ELF-1 (cell line): ENCODE measurements around the gene TMEM169.
"Not testable (repeated sequence)": the region's sequence is repeated elsewhere in the genome, so short reads cannot be mapped to it uniquely, and the experiment has no call there.

ENCODE experiments used
- DNase-seq: peaks from one replicate; pipeline ENCODE4 v3.0.0-alpha.2; 2016; ENCODE audit warnings: low read depth, low spot score

Gene TMEM169

DNA sequence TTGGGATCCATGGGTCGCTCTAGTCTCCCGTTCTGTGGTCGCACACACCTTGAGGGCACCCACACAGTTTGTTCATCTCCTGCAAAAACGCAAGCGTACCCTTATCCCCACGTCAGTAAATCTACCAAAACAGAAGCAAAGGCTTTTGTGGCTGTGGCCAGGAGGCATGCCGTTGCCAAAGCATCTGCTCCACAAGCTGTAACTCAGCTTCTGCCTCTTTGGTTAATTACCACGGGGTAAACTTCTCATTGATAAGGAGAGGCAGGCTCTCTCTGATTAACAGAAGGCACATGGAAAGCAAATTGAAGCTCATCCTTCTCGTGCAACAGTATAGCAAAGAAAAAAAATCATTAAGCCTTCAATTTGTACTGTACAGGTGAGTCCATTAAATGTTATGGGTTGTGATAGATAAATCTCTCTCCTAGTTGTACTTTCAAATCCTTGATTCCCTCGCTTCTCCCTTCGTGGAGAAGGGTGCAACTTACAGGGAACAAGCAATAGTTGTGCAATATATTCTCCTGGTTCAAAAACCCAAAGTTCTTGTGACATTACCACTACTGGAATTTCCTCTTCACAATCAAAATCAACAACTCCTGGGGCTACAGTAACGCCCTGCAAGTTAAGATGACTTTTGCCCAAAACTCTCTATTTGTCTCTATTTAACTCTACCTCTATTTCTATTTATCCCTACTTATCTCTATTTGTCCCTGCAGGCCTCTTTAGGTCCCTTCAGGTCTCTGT is 10.4 kb upstream of the TMEM169 start:
- no peak for DNase-seq

DNA sequence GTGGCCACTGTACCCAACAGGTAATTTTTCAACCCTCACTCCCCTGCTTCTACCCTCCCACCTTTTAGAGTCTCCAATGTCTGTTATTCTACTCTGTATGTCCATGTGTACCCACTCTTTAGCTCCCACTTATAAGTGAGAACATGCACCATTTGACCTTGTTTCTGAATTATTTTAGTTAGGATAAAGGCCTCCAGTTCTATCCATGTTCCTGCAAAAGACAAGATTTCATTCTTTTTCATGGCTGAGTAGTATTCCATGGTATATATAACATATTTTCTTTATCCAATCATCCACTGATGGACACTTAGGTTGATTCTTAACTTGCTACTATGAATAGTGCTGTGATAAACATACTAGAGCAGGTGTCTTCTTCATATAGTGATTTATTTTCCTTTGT is 9.2 kb upstream of the TMEM169 start:
- no peak for DNase-seq

DNA sequence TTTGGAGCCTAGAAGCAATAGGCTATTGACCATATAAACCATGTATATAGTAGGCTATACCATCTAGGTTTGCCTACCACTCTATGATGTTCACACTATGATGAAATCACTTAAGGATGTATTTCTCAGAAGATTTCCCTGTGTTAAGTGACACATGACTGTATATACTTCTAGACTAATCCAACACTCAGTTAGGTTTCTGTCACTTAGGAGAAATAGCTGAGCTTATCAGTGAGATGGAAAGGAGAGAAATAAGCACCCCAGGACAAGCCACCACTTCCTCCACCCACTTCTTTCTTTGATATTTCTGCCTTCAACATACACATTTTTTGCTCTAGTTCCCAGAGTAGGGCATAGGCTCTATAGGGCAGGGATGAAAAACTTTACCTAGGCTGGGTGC is 7.9 kb upstream of the TMEM169 start:
- DNase-seq: no peak

DNA sequence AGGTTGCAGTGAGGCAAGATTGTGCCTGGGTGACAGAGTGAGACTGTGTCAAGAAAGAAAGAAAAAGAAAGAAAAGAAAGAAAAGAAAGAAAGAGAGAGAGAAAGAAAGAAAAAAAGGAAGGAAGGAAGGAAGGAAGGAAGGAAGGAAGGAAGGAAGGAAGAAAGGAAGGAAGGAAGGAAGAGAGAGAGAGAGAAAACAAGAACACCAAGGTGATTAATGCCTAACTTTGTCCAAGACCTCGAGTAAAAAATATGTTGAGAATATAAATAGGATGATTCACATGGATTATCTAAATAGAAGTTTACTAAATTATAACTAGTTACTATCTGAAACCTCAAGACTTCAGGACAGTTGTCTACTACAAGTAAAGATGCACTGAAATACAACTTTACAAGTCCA is 7.3 kb upstream of the TMEM169 start:
- no peak for DNase-seq

DNA sequence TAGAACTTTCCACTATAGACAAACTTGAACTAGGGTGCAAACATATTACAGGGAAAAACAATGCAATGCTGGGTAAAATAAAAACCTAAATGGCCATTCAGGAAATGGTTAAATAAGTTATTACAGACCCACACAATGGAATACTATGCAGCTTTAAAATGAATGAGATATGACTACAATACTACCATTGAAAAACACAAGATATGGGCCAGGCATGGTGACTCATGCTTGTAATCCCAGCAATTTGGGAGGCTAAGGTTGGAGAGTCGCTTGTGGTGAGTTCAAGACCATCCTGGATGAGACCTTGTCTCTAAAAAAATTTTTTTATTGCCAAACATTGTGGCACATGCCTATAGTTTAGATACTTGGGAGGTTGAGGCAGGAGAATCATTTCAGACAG is 6.9 kb upstream of the TMEM169 start:
- DNase-seq: no peak

DNA sequence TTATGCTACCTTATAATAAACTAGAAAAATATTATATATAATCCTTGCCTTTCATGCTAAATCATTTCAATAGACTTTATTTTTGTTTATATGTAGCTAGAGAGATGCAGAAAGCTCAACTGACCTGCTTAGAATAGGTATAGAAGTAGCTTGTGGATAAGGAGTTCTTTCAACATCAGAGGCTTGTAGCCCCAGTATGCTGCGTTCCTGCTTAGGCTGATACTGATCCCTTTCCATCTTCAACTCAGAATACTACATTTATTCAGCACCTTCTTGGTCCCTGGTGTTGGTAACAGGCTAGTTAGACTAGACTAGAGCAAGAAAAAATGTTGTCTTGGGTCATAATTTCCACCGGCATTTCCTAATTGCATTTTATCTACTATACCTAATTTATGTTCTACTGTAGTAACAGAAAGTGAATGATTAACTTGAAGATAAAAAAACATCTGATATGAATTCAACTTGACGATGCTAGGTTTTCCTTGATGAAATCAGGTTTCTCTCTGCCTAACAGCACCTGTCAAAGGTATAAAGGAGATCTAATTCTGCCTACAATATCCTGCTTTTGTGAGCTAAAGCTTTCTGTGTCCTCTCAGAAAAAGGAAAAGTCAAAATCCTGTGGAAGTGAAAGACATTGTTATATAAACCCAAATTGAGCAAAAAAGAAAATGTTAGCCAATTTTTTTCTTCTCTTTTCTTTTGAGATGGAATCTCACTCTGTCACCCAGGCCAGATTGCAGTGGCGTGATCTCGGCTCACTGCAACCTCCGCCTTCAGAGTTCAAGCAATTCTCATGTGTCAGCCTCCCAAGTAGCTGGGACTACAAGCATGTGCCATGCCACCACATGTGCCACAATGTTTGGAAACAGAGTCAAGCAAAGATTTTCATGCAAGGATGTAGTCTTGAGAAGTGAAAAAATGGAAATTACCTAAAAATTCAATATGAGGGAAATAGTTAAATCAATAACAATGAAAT is 5.9 kb upstream of the TMEM169 start:
- no peak for DNase-seq

DNA sequence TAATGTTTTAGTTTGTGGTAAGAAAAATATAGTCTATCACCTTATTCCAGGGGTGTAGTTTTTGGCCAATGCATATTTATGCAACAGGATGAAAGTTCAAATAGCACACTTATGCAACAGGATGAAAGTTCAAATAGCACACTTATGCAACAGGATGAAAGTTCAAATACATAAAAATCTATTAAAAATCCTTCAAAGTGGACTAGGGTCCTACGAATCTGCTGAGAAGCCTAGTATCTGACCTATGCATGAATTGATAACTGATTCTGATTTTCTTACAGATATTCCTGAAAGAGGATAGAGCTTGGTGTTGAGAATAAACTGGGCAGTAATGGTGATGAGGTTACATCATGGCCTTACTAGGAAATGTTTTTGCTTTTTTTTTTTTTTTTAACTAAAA is 2.9 kb upstream of the TMEM169 start:
- DNase-seq: no peak

DNA sequence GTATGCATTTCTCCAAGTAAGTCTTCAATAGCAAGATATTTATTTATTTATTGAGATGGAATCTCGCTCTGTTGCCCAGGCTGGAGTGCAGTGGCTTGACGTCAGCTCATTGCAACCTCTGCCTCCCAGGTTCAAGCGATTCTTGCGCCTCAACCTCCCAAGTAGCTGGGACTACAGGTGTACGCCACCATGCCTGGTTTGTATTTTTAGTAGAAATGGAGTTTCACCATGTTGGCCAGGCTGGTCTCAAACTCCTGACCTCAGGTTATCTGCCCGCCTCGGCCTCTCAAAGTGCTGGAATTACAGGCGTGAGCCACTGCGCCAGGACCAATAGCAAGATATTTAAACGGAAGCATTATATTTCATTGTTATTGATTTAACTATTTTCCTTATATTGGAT is 1.7 kb upstream of the TMEM169 start:
- DNase-seq: not testable (repeated sequence)

DNA sequence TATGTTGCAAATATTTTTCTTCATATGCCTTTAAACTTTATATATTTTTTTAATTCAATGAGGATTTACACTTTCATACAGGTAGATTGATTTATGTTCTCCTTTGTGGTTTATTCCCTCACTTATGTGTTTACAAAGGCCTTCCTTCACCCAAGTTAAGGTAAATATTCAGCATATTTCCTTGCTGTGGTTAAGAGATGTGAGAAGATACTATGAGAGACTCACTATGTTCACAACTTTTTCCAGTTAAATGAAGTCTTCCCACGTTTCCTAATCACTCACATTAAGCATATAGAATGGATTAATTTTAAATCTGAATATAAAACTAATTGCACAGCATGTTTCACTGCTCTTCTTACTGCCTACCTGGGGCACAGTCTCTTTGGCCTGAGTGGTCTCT is 707 bp upstream of the TMEM169 start:
- no peak for DNase-seq

DNA sequence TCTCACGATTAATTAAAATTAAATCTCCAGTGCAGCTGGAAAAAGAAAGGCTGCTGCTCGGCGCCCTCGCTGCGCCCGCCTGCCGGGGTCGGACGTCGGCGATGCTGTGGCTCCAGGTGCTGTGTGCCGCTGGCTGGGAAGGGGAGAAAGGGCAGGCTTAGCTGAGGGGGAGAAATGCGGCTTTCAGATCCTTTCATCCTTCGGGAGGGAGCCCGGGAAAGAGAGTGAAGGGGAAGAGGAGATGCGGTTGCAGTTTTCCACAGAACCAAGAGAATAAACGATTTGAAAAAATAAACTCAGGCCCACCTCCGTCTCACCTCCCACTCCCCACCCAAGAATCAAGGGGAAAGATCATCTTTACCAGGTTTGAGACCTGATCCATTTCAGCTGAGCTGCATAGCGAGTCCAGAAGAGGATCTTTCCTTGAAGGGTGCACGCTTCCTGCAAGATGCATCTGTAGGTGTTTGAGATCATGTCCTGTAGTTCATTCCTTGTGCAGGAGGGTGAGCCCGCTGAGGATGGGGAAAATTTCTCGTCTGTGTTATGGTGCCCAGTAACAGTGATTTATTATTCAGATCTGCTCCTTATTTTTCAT is 495 bp downstream of the TMEM169 start:
- DNase-seq: no peak

DNA sequence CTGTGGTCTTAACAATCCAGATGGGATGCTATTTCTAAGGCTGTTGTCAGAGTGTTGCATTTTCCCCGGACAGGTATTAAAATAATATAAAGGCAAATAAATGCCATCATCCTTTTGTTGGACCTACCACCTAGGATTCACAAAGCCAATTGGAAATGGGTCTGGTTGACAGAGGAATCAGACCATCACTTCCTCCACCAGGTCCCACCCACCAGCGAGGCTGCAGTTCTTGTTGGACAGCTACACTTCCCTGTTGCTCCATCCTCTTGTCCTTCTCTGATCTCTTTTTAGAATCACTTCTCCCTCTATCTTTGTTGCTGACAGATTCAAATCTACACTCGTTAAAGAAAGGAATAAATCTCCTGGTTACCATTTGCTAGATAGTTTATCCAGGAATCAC is 1.1 kb downstream of the TMEM169 start:
- peak; percentile 28 for DNase-seq

DNA sequence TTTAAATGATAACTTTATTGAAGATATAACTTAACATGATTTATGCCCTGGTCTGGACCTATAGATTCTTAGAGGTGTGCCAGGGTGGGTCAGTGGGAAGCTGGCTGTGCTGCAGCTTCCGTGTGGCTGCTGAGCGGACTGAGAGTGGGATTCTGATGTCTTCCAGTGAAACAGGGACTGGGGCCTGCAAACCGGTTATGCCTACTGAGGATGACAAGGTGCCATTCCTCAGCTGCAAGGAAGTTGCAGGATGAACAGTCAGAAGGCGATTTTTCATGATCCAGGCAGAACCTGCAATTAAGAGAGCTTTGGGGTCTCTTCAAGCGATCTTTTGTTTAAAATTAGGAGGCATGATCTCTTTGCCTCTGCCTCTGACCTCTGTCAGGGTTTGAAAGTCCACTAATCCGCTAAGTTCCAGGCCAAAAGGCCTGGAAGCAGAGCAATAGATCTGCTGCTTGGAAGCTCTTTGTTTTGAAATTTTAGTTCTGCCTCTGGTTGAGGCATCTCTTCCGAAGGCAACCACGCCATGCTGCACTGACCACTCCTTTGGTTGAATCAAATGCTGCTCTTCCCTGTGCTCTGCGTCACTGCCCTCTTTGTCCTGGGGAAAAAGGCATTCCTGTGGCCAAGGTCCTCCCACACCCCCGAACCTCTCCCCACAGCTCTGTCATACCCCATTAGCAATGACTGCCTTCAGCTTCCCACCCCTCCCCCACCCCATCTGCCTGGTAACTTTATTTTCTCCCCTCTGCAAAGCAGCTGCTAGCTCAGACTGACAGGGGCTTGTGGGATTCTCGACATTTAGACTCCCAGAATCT is 2.0 kb downstream of the TMEM169 start:
- peak; percentile 56 for DNase-seq

DNA sequence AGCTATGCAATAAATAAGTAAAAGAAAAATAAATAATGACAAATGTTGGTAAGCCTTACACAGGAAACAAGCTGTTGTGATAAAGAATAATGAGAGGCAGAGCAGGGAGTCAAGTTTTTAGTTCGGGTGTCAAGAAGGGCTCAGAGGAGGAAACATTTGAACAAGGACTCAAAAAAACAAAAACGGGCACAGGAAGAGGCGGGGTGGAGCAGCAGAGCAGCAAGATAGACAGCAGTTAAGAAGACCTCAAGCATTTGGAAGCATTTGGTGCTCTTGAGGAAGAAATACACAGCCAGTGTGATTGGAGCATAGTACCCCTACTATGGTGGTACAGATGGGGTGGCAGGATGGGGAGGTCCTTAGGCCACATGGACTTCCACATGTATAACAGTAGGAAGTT is 2.8 kb downstream of the TMEM169 start:
- no peak for DNase-seq

DNA sequence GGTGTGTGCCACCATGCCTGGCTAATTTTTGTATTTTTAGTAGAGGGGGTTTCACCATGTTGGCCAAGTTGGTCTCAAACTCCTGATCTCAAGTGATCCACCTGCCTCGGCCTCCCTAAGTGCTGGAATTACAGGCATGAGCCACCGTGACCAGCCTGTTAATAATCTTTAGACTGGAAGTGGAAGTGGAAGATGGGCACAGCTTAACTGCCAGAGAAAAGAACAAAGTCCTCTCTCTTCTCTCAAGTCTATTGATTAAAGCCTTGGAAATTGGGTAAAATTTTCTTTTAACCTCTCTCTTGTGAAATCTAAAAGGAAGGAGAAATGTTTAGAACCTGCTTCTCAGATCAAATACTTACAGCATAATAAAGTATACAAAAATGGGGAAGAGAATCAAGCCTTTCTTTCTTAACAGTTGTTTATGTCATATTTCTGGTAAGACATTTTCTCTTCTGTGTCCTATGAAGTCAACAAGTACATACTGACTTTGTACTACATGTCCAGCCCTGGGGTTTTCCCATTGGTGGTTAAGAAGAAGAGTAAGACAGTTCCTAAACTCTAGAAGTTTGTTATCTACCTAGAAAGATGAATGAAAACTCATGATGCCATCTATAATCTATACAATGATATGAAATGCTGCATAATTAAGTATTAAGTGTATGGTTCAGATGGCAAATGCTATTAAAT is 4.6 kb downstream of the TMEM169 start:
- DNase-seq: no peak

DNA sequence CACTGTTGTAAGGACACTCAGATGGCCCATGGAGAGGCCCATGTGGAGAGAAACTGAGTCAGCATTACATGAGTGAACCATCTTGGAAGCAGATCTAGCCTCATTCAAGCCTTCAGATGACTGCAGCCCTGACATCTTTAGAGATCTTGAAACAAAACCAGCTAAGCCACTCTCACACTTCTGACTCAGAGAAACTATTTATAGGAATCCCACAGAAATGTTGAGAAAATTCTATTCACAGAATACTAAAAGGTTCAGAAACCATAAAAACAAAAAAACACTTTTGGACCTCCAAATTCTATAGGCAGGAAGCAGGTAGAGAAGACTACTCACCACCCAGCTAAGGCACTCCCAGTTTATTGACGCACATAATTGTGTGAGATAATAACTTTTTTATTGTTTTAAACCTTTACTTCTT is 8.7 kb downstream of the TMEM169 start:
- no peak for DNase-seq

DNA sequence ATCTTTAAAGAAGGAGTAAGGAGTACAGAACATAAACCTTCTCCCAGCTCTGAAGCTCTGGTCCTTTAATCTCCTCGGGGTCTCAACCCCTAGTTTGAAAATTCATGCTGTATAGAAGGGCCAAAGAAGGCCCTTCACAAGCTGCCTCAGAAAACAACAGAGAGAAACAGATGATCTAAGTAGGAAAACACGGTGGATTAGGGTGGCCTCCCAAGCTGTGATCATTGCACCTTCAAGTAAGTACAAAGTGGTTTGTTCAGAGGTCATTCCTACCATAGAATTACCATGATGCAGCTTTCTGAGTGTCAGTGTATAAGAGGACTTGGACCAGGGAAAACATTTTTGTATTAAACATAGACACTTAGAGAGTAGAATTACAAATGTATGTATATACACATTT is 10.9 kb downstream of the TMEM169 start:
- no peak for DNase-seq

DNA sequence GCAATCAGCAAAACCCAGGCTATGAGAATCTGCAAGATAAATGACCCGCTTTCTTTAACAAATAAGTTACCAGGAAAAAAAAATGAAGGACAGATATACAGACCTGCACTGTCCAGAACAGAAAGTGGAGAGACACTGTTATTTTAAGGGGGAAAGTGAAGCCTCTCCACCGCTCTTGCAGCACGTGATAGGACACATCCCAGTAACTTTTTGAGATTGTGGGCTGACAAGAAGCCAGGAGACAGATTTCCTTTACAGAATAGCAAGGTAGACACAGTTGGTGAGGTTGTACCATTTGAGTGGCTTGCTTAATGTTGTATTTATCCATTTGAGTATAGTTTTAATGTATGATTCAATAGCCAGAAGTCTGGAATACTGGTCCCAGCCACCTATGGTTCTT is 13.0 kb downstream of the TMEM169 start:
- no peak for DNase-seq

DNA sequence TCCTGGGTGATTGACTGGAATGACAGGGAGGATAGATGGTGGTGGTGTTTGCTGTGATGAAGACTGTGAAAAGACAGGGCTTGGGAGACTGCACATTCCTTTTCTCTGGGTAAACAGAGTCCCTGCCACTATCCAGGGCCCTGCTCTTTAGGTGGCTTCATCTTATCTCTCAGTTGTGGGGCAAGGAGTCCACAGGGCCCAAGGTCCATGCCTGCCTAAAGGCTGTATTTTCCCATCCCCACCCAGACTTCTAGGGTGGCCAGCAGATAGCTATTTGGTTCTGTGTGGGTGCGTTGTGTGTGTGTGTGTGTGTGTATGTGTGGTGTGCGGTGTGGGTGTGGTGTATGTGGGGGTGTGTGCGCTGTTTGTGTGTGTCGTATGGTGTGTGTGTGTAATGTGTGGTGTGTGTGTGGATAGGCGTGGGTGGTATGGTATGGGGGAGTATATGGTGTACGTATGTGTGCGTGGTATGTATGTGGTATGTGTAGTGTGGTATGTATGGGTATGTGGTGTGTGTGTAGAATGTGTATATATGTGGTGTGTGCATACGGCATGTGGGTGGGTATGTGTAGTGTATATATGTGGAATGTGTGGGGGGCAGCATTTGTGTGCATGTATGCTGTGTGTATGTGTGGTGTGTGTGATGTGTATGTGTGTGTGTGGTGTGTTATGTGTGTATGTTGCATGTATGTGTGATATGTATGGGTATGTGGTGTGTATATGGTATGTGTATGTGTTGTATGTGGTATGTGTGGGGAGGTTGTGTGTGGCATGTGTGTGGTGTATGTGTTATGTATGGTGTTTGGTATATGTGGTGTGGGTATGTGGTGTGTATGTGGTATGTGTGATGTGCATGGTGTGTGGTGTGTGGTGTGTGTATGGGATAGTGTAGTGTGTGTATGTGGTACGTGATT is 17.0 kb downstream of the TMEM169 start:
- no peak for DNase-seq

DNA sequence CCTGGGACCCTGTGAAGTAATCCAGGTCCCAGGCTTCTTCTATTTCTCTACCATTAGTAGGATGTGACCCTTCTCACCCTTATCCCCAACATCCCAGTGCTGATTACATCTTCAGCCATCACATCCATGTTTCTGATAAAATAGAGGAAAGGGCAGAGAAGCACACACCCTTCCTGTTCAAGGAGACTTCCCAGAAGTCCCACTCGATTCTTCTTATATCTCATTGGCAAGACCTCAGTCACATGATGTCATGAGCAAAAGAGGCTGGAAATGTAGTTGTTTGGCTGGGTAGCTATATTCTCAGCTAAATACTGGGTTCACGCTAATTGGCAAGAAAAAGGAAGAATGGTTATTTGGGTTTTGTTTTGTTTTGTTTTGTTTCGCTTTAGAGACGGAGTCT is 19.4 kb downstream of the TMEM169 start:
- DNase-seq: no peak

DNA sequence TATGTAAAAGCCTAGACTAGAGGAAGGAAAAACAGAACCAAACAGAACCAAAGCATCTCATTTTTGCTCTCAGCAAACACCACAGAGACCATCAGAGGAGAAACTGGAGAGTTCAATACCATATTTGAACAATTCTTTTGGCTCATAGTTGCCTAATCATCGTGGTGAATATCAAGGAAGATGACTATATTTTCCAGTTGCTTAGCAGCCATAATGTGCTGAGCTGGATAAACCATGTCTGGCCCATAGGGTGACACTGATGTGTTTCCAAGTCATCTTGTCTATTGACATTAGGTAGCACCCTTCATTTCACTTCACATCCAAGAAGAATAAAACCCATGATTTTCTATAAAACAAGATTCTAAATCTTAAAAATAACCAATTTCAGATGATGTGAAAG is 21.5 kb downstream of the TMEM169 start:
- no peak for DNase-seq
